ENCODE measurements around the gene OLAH.
"Not testable (repeated sequence)": the region's sequence is repeated elsewhere in the genome, so short reads cannot be mapped to it uniquely, and the experiment has no call there.

The OLAH gene

GRCh38 chr10:15043674-15044073 lies at the start of gene OLAH:
Gene OLAH (plus strand): TSS chr10:15043943. CDS start chr10:15047289, 3,346 bp downstream.
- DNase-seq (ENCODE audit: low spot score), result no peak

- no peak for DNase-seq (ENCODE audit: low spot score)
These were observed 47.7 kb upstream of the OLAH start for GRCh38 chr10:14995964-14996565.

GRCh38 chr10:15013530-15013929 lies 30.2 kb upstream of the OLAH start:
- not testable (repeated sequence) for DNase-seq (ENCODE audit: low spot score)

- no peak for DNase-seq (ENCODE audit: low spot score)
These were observed 28.3 kb upstream of the OLAH start for GRCh38 chr10:15015451-15015850.

- not testable (repeated sequence) for DNase-seq (ENCODE audit: low spot score)
These were observed 22.8 kb upstream of the OLAH start for GRCh38 chr10:15020966-15021365.

GRCh38 chr10:15023079-15023478 lies 20.7 kb upstream of the OLAH start:
- DNase-seq (ENCODE audit: low spot score), result not testable (repeated sequence)

- DNase-seq (ENCODE audit: low spot score), result not testable (repeated sequence)
These were observed 19.4 kb upstream of the OLAH start for GRCh38 chr10:15024017-15025004.

GRCh38 chr10:15025040-15025439 lies 18.7 kb upstream of the OLAH start:
- DNase-seq (ENCODE audit: low spot score), result not testable (repeated sequence)

- DNase-seq (ENCODE audit: low spot score), result no peak
These were observed 16.0 kb upstream of the OLAH start for GRCh38 chr10:15027741-15028140.

GRCh38 chr10:15035385-15036301 lies 8.1 kb upstream of the OLAH start:
- DNase-seq (ENCODE audit: low spot score), result no peak

GRCh38 chr10:15037691-15038090 lies 6.1 kb upstream of the OLAH start:
- DNase-seq (ENCODE audit: low spot score), result no peak

- no peak for DNase-seq (ENCODE audit: low spot score)
These were observed 5.3 kb upstream of the OLAH start for GRCh38 chr10:15038416-15038815.

GRCh38 chr10:15045380-15045779 lies 1.6 kb downstream of the OLAH start:
- no peak for DNase-seq (ENCODE audit: low spot score)

- DNase-seq (ENCODE audit: low spot score), result no peak
These were observed 2.9 kb downstream of the OLAH start for GRCh38 chr10:15046626-15047025.

GRCh38 chr10:15049533-15049932 lies 5.8 kb downstream of the OLAH start:
- DNase-seq (ENCODE audit: low spot score), result no peak

- DNase-seq (ENCODE audit: low spot score), result no peak
These were observed 8.4 kb downstream of the OLAH start for GRCh38 chr10:15052121-15052520.

- DNase-seq (ENCODE audit: low spot score), result no peak
These were observed 9.3 kb downstream of the OLAH start for GRCh38 chr10:15053061-15053460.

- no peak for DNase-seq (ENCODE audit: low spot score)
These were observed 14.9 kb downstream of the OLAH start for GRCh38 chr10:15058689-15059088.

- DNase-seq (ENCODE audit: low spot score), result no peak
These were observed 16.2 kb downstream of the OLAH start for GRCh38 chr10:15059914-15060313.

GRCh38 chr10:15060638-15061037 lies 16.9 kb downstream of the OLAH start:
- DNase-seq (ENCODE audit: low spot score), result no peak

- DNase-seq (ENCODE audit: low spot score), result no peak
These were observed 23.4 kb downstream of the OLAH start for GRCh38 chr10:15067154-15067553.

- DNase-seq (ENCODE audit: low spot score), result no peak
These were observed 25.1 kb downstream of the OLAH start for GRCh38 chr10:15068802-15069201.
